ENCODE measurements around the gene LMO1. TPM values are rescaled to one million over a fixed set of nuclear protein-coding genes. Genes with fewer than 3 reads are reported as not detected.
A peak's percentile ranks its signal among the peaks of the same experiment; 100 is the strongest.

LMO1 gene
- total RNA-seq, 2 donors from 2014 or later, result not detected

DNA sequence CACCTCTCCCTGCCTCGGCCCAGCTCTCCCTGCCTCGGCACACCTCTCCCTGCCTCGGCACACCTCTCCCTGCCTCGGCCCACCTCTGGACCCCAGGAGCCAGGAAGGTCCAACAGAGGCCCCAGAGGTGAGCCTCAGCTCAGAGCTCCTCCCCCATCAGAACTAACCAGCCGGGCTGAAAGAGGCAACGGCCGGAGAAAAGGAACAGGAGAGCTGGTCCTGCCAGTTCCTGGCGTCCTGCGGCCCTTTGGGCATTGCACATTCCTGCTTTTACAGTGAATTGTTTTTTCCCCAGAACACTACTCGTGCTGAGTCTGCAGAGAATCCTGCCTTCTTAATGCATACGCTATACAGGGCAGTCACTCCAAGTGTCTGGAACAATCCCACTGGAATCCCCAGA is 45.8 kb downstream of the LMO1 start:
- no peaks in the 10 kb centered on the region for H3K4me1 ChIP-seq
- H3K36me3 ChIP-seq, result no peaks in the 10 kb centered on the region
- no peaks in the 10 kb centered on the region for H3K9me3 ChIP-seq
- H3K27ac ChIP-seq, result no peak overlapping the region
- no peaks in the 10 kb centered on the region for H3K27me3 ChIP-seq
- no peak for DNase-seq (ENCODE audit: low spot score)
- H3K4me3 ChIP-seq, result no peak overlapping the region
- TF ChIP-seq, protein P1, sequence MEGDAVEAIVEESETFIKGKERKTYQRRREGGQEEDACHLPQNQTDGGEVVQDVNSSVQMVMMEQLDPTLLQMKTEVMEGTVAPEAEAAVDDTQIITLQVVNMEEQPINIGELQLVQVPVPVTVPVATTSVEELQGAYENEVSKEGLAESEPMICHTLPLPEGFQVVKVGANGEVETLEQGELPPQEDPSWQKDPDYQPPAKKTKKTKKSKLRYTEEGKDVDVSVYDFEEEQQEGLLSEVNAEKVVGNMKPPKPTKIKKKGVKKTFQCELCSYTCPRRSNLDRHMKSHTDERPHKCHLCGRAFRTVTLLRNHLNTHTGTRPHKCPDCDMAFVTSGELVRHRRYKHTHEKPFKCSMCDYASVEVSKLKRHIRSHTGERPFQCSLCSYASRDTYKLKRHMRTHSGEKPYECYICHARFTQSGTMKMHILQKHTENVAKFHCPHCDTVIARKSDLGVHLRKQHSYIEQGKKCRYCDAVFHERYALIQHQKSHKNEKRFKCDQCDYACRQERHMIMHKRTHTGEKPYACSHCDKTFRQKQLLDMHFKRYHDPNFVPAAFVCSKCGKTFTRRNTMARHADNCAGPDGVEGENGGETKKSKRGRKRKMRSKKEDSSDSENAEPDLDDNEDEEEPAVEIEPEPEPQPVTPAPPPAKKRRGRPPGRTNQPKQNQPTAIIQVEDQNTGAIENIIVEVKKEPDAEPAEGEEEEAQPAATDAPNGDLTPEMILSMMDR (IDR thresholded peaks at IDR 0.05), result no peak

DNA sequence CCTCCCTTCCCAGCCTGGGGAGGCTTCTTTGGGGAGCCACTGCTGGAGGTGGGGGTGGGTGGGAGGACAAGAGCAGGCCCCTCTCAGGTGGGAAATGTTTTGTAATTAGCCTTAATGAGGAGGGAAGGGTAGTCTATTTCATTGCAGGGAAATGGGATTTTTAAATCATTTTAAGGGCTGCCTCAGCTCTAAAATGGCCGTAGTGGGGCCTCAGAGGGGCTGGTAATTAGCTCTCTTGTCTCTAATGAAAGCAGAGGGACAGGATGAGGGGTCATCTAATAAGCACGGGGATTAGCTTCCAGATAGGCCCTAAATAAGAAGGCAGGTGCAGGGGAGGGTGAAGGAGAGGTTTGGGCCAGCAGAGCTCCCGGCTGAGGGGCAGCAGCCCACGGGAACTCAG is 46.5 kb downstream of the LMO1 start:
- TF ChIP-seq, protein P1 (IDR thresholded peaks at IDR 0.05), result no peak
- no peak overlapping the region for H3K27ac ChIP-seq
- no peaks in the 10 kb centered on the region for H3K9me3 ChIP-seq
- no peaks in the 10 kb centered on the region for H3K4me1 ChIP-seq
- H3K4me3 ChIP-seq, result no peak overlapping the region
- DNase-seq (ENCODE audit: low spot score), result no peak
- no peaks in the 10 kb centered on the region for H3K36me3 ChIP-seq
- H3K27me3 ChIP-seq, result no peaks in the 10 kb centered on the region

DNA sequence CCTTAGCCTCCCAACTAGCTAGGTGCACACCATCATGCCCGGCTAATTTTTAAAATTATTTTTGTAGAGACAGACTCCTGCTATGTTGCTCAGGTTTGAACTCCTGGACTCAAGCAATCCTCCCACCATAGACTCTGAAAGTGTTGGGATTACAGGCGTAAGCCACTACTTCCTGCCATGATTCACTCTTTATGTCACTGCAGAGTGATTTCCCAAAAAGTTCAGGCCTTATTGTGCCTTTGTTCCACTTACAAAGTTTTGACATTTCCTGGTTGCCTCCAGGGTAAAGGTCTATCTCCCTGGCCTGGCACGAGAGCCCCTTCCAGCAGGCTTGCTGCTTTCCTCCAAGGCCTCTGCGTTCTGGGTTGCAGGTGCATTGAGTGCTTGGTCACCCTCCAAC is 50.3 kb downstream of the LMO1 start:
- no peak overlapping the region for H3K4me3 ChIP-seq
- no peaks in the 10 kb centered on the region for H3K36me3 ChIP-seq
- H3K9me3 ChIP-seq, result no peaks in the 10 kb centered on the region
- H3K27me3 ChIP-seq, result no peaks in the 10 kb centered on the region
- DNase-seq (ENCODE audit: low spot score), result no peak
- no peak overlapping the region for H3K27ac ChIP-seq
- H3K4me1 ChIP-seq, result no peaks in the 10 kb centered on the region
- TF ChIP-seq, protein P1 (IDR thresholded peaks at IDR 0.05), result no peak

DNA sequence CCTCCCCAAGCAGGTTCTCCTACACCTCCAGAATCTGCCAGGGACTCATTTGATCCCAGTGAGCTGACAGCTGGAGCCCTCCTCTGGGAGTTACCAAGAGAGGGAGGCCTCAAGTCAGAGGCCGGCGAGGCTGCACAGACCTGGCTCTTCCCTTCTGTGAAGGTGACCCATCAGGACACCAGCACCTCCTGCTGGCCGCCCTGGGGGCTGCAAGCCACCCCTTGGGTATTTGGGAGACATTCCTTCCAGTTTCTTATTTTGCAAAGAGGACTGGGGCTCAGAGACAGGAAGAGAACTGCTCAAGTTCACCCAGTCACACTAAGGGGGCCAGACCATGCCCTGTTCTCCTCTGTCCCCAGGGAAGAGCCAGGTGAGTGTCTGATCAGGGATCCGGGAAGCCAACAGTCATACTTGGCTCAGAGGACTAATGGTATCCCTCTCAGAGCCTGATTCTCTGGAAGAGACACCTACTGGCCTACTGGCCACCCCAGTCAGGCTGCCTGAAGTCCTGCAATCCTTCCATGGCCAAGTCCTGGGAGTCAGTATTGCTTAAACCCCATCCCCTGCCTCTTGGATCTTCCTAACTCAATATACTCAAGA is 54.4 kb downstream of the LMO1 start:
- no peaks in the 10 kb centered on the region for H3K36me3 ChIP-seq
- no peak for DNase-seq (ENCODE audit: low spot score)
- H3K27me3 ChIP-seq, result no peaks in the 10 kb centered on the region
- no peaks in the 10 kb centered on the region for H3K9me3 ChIP-seq
- TF ChIP-seq, protein P1 (IDR thresholded peaks at IDR 0.05), result peak in 1 of 2 donors; percentile 43
- H3K4me3 ChIP-seq, result no peak overlapping the region
- H3K4me1 ChIP-seq, result peaks cover 0 to 16% of the 10 kb centered on the region in 2 donors
- H3K27ac ChIP-seq, result no peak overlapping the region

DNA sequence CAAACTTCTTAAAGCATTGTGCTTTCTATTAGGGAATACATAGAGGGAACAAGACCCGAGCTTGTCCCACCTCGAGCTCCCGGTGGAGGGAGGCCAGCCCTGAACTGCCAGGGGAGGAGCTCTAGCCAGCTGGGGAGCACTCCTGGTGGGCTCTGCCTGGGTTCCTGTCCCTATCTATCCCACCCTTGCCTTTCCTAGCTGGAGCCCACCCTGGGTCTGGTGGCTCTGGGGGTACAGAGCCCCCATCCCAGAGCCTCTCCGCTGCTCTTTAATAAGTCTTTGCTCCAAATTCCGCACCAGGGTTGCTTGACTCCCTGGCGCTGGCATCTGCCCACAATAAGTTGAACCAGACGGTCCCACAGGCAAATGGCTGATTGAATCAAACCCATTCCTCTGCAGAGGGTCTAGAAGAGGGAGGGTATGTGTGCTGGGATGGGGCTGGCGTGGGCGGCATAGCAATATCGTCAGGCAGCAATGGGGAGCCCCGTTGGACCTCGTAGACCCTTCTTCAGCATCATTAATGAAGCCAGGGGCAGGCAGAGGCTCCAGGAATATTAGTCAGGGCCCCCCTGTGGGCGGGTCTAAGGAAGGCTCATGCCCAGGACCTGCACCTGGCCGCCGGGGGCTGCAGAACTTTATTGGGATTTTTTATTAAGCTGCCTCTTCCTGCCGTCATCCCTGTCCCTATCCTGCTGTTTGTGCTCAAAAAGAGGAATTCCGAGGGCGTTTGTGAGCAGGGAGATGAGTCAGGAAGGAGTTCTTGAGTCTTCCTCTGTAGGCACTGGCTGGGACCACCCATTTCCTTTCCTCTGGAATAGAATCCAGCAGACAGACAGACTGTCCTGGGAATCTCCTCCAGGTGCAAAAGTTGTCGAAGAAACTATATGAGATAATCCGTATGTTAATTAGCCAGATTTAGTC is 56.3 kb downstream of the LMO1 start:
- TF ChIP-seq, protein P1 (IDR thresholded peaks at IDR 0.05), result no peak
- peak overlapping the region in 1 of 2 donors; percentile 29 for H3K4me3 ChIP-seq
- peaks cover 0 to 16% of the 10 kb centered on the region in 2 donors for H3K4me1 ChIP-seq
- H3K9me3 ChIP-seq, result no peaks in the 10 kb centered on the region
- no peaks in the 10 kb centered on the region for H3K27me3 ChIP-seq
- DNase-seq (ENCODE audit: low spot score), result no peak
- peak overlapping the region; percentile 9 to 57 for H3K27ac ChIP-seq
- H3K36me3 ChIP-seq, result no peaks in the 10 kb centered on the region
